Measurements from ENCODE around the gene COLGALT1. TPM values are rescaled to one million over a fixed set of nuclear protein-coding genes. Genes with fewer than 3 reads are reported as not detected.

Gene COLGALT1
- total and polyA plus RNA-seq, 9 of the 15 experiments (the other 6 are each of a cell fraction or from before 2014, with no cell fraction given), result 4.9 to 119 (median 82.6) TPM

- TF ChIP-seq ZNF398 (CRISPR knock-in tag; IDR thresholded peaks at IDR 0.05) (no peak), ELK1 (CRISPR knock-in tag; IDR thresholded peaks at IDR 0.05) (no peak), CCAR2 (IDR thresholded peaks at IDR 0.05; ENCODE audit: low read depth, low read length) (no peak), ATF7 (IDR thresholded peaks at IDR 0.05) (no peak), MAZ (CRISPR knock-in tag; conservative IDR thresholded peaks at IDR 0.05 in 1 of 2, IDR thresholded peaks at IDR 0.05 in 1 of 2) (peak in 1 of 2 experiments; percentile 23; a peak in 2 of 4 replicates), ZSCAN29 (IDR thresholded peaks at IDR 0.05) (no peak), ZNF76 (CRISPR knock-in tag; IDR thresholded peaks at IDR 0.05; ENCODE audit: borderline replicate concordance) (no peak), MCM3 (IDR thresholded peaks at IDR 0.05) (no peak), MEF2D (tag; conservative IDR thresholded peaks at IDR 0.05; ENCODE audit: low read depth) (no peak), CAMTA2 (CRISPR knock-in tag; conservative IDR thresholded peaks at IDR 0.05) (no peak), HMGN3 (IDR thresholded peaks at IDR 0.05; ENCODE audit: borderline replicate concordance, extremely low read depth, insufficient read length, low read depth, low read length) (no peak), CSDE1 (IDR thresholded peaks at IDR 0.05) (no peak), GATA2 (CRISPR knock-in tag; IDR thresholded peaks at IDR 0.05) (no peak), NFIX (CRISPR knock-in tag; IDR thresholded peaks at IDR 0.05; ENCODE audit: low read depth) (no peak), ZNF668 (CRISPR knock-in tag; IDR thresholded peaks at IDR 0.05) (no peak)
- TF ChIP-seq, protein P1, sequence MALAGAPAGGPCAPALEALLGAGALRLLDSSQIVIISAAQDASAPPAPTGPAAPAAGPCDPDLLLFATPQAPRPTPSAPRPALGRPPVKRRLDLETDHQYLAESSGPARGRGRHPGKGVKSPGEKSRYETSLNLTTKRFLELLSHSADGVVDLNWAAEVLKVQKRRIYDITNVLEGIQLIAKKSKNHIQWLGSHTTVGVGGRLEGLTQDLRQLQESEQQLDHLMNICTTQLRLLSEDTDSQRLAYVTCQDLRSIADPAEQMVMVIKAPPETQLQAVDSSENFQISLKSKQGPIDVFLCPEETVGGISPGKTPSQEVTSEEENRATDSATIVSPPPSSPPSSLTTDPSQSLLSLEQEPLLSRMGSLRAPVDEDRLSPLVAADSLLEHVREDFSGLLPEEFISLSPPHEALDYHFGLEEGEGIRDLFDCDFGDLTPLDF (CRISPR knock-in tag; IDR thresholded peaks at IDR 0.05), result no peak; the same call in 1 of the 2 replicates
- TF ChIP-seq, protein P2, sequence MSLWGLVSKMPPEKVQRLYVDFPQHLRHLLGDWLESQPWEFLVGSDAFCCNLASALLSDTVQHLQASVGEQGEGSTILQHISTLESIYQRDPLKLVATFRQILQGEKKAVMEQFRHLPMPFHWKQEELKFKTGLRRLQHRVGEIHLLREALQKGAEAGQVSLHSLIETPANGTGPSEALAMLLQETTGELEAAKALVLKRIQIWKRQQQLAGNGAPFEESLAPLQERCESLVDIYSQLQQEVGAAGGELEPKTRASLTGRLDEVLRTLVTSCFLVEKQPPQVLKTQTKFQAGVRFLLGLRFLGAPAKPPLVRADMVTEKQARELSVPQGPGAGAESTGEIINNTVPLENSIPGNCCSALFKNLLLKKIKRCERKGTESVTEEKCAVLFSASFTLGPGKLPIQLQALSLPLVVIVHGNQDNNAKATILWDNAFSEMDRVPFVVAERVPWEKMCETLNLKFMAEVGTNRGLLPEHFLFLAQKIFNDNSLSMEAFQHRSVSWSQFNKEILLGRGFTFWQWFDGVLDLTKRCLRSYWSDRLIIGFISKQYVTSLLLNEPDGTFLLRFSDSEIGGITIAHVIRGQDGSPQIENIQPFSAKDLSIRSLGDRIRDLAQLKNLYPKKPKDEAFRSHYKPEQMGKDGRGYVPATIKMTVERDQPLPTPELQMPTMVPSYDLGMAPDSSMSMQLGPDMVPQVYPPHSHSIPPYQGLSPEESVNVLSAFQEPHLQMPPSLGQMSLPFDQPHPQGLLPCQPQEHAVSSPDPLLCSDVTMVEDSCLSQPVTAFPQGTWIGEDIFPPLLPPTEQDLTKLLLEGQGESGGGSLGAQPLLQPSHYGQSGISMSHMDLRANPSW (CRISPR knock-in tag; IDR thresholded peaks at IDR 0.05), result no peak
- TF ChIP-seq, protein P3, sequence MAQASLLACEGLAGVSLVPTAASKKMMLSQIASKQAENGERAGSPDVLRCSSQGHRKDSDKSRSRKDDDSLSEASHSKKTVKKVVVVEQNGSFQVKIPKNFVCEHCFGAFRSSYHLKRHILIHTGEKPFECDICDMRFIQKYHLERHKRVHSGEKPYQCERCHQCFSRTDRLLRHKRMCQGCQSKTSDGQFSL (CRISPR knock-in tag; IDR thresholded peaks at IDR 0.05), result no peak
- TF ChIP-seq, protein P3 (tag; IDR thresholded peaks at IDR 0.05), result no peak
Observed at GRCh38 chr19:17555929-17556813, 722 bp downstream of the COLGALT1 start (continued).

Measured in K562 (cell line).